HFF-Myc (cell line): ENCODE data around the gene CHKA.
A peak's percentile ranks its signal among the peaks of the same experiment; 100 is the strongest.

Experiments used
- DNase-seq: peaks from one replicate; pipeline ENCODE4 v3.0.0-alpha.2; 2011; ENCODE audit warnings: low read depth; ENCODE audit errors: extremely low read depth
- H3K4me3 ChIP-seq: replicated peaks from 2 replicates; pipeline ENCODE4 v1.5.1; 2011; ENCODE audit warnings: low read depth, mild to moderate bottlenecking, control low read depth, low read length
- CTCF ChIP-seq: IDR thresholded peaks from 2 replicates; pipeline ENCODE4 v1.5.1; 2012; ENCODE audit warnings: mild to moderate bottlenecking, low read depth, low read length, control low read depth; ENCODE audit errors: missing control alignments

The CHKA gene

GRCh38 chr11:68006606-68007166 is 114.5 kb downstream of the CHKA start:
- DNase-seq, result no peak
- no peak for TF ChIP-seq CTCF
- no peak overlapping the region for H3K4me3 ChIP-seq

DNA sequence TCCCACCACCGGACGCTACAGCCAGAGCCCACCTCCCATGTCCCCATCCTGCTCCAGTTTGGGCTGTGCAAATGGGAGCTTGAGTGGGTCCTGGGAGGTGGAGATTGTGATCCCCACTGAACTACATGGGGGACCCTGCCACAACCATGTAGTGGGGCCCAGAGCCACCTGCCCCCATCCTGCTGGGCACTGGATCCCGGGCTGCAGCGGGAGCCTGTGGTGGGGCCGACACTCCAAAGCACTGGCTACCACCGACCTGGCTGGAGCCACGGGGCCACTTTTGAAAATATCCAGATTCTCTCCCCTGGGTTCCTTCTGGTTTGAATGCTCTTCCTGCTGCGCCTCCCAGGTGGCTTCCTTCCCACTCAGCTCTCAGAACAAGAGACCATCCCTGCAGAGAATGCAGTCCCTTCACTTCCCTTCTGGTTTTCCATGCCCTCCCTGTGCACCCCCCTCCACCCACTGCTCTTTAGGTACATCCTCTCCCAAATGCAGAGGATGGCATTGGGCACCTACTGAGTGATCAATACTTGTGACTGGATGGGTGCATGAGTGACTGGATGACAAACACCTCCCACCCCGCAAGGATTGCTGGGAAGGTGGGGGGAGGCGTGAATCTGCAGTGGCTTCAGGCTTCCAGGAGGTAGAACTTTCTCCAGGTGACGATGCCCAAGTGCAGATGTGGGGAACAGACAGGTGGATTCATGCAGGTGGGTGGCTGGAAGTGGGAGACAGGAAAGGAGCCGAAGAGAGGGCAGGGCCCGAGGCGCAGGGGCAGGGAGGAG is 116.4 kb downstream of the CHKA start:
- DNase-seq, result no peak
- peak overlapping the region; percentile 62 for H3K4me3 ChIP-seq
- no peak for TF ChIP-seq CTCF

GRCh38 chr11:68003846-68004550 is 117.2 kb downstream of the CHKA start, which contains the start of gene UNC93B1:
Gene UNC93B1, minus strand, starts transcription at chr11:68004097. Its CDS starts 54 bp downstream, at chr11:68004043.
- no peak for TF ChIP-seq CTCF
- peak within 1 kb of the TSS; percentile 62 for H3K4me3 ChIP-seq
- no peak for DNase-seq

GRCh38 chr11:68002938-68003845 is 118.0 kb downstream of the CHKA start:
- H3K4me3 ChIP-seq, result peak overlapping the region; percentile 62
- TF ChIP-seq CTCF, result no peak
- no peak for DNase-seq
